Loucy (cell line): ENCODE results near the gene CHST9.

ENCODE experiments used
- H2AFZ ChIP-seq: fragments of 200-600 bp; sonication (generic); 2 replicates; pipeline ENCODE4 v1.6.0; 2016; ENCODE audit warnings: antibody characterized with exemption, mild to moderate bottlenecking, low read length, moderate library complexity
- H3F3A ChIP-seq: fragments of 200-600 bp; 2 replicates; pipeline ENCODE4 v1.6.0; 2016; ENCODE audit warnings: antibody characterized with exemption, low read depth, mild to moderate bottlenecking
- H3K27me3 ChIP-seq: fragments of 200-600 bp; sonication (generic); 2 replicates; pipeline ENCODE4 v1.6.1; 2014; ENCODE audit warnings: low read length, mild to moderate bottlenecking; ENCODE audit not compliant: insufficient read depth, poor library complexity, severe bottlenecking
- H3K36me3 ChIP-seq: fragments of 200-600 bp; sonication (generic); 2 replicates; pipeline ENCODE4 v1.6.1; 2016; ENCODE audit warnings: low read length; ENCODE audit not compliant: insufficient read depth
- H3K4me1 ChIP-seq: fragments of 200-600 bp; sonication (generic); 2 replicates; pipeline ENCODE4 v1.5.1; 2014; ENCODE audit warnings: low read length, mild to moderate bottlenecking; ENCODE audit not compliant: insufficient read depth, poor library complexity, severe bottlenecking
- H3K4me2 ChIP-seq: fragments of 200-600 bp; sonication (generic); 2 replicates; pipeline ENCODE4 v1.6.0; 2014; ENCODE audit warnings: antibody characterized with exemption, low read length, low read depth, mild to moderate bottlenecking; ENCODE audit not compliant: poor library complexity, severe bottlenecking
- H3K4me3 ChIP-seq: fragments of 200-600 bp; sonication (generic); 2 replicates; pipeline ENCODE4 v1.5.1; 2014; ENCODE audit warnings: low read length, mild to moderate bottlenecking, mixed read lengths; ENCODE audit not compliant: poor library complexity, severe bottlenecking
- H3K79me2 ChIP-seq: fragments of 200-600 bp; sonication (generic); 2 replicates; pipeline ENCODE4 v1.6.1; 2014; ENCODE audit warnings: low read length; ENCODE audit not compliant: insufficient read depth
- H3K9ac ChIP-seq: fragments of 200-600 bp; sonication (generic); 2 replicates; pipeline ENCODE4 v1.6.0; 2014; ENCODE audit warnings: mild to moderate bottlenecking, low read depth, low read length, moderate library complexity; ENCODE audit not compliant: poor library complexity, severe bottlenecking
- H3K9me2 ChIP-seq: fragments of 200-600 bp; sonication (generic); replicated peaks from 2 replicates; pipeline ENCODE4 v1.6.1; 2016; ENCODE audit warnings: low read depth, low read length, mixed read lengths
- H3K9me3 ChIP-seq: fragments of 200-600 bp; sonication (generic); 2 replicates; pipeline ENCODE4 v1.6.1; 2014; ENCODE audit warnings: mild to moderate bottlenecking, antibody characterized with exemption, low read length, low read depth; ENCODE audit not compliant: insufficient read depth
- H4K20me1 ChIP-seq: fragments of 200-600 bp; sonication (generic); 2 replicates; pipeline ENCODE4 v1.6.0; 2014; ENCODE audit warnings: antibody characterized with exemption, low read length, mild to moderate bottlenecking; ENCODE audit not compliant: insufficient read depth, poor library complexity, severe bottlenecking
- EZH2phosphoT487 ChIP-seq: fragments of 200-600 bp; IDR thresholded peaks from 2 replicates; pipeline ENCODE4 v1.6.1; 2018; ENCODE audit warnings: antibody characterized with exemption, mild to moderate bottlenecking, moderate library complexity, borderline replicate concordance
- TF ChIP-seq, protein P1 (sequence below): fragments of 200-600 bp; sonication (generic); conservative IDR thresholded peaks from 2 replicates; pipeline ENCODE4 v1.5.1; 2014; ENCODE audit warnings: mild to moderate bottlenecking, antibody characterized with exemption, low read length

The CHST9 gene

DNA sequence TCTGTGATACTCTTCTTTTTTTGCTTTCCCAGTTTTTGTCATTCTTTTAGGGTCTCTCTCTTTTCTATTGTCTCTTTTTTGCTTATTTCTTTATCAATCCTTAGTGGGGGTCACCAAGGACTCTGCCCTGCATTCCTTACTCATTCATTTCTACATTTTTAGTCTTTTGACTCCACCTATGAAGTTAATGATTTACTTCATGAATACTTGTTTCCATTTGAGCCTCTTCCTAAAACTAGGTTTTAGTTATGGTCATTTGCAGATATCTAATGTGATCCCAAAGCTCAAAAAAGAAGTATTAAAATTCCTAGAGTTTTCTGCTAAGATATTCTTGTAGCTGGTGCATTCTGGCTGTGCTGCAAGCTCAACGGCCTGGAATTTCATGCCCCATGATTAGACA is 170.3 kb downstream of the CHST9 start:
- H3K4me2 ChIP-seq: no peak overlapping the region

DNA sequence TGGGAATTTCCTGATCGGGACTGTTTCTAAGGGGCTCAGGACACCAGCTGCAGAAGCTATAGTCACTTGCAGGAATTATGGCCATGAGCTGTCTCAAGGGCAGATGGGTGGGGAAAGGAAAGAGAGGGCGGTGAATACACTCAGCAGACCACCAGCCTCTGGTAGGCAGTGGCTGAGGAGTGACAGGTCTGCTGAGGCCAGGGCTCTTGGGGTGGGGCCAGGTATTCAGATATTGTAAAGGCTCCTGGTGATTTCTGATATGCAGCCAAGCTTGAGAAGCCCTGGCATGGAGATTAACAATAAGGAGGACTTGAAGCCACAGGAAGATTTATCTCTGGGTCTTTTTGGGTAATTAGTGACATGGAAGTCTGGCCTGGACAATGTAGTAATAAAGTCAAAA is 174.3 kb downstream of the CHST9 start:
- Histone ChIP-seq H3K4me2 (no peak overlapping the region), H3K4me3 (no peak overlapping the region), H3K27me3 (no peaks in the 10 kb centered on the region), H3K9me3 (no peaks in the 10 kb centered on the region), H3K79me2 (no peaks in the 10 kb centered on the region), H3K9ac (no peak overlapping the region), H4K20me1 (no peaks in the 10 kb centered on the region), H3K36me3 (no peaks in the 10 kb centered on the region), H3K4me1 (no peaks in the 10 kb centered on the region), H2AFZ (no peak overlapping the region), H3F3A (no peaks in the 10 kb centered on the region), H3K9me2 (no peaks in the 10 kb centered on the region)
- TF ChIP-seq EZH2phosphoT487: no peak
- TF ChIP-seq, protein P1, sequence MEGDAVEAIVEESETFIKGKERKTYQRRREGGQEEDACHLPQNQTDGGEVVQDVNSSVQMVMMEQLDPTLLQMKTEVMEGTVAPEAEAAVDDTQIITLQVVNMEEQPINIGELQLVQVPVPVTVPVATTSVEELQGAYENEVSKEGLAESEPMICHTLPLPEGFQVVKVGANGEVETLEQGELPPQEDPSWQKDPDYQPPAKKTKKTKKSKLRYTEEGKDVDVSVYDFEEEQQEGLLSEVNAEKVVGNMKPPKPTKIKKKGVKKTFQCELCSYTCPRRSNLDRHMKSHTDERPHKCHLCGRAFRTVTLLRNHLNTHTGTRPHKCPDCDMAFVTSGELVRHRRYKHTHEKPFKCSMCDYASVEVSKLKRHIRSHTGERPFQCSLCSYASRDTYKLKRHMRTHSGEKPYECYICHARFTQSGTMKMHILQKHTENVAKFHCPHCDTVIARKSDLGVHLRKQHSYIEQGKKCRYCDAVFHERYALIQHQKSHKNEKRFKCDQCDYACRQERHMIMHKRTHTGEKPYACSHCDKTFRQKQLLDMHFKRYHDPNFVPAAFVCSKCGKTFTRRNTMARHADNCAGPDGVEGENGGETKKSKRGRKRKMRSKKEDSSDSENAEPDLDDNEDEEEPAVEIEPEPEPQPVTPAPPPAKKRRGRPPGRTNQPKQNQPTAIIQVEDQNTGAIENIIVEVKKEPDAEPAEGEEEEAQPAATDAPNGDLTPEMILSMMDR: no peak

More for the DNA sequence above, 170.3 kb downstream of the CHST9 start:
- Histone ChIP-seq H3K4me3 (no peak overlapping the region), H3F3A (no peaks in the 10 kb centered on the region), H3K9ac (no peak overlapping the region), H4K20me1 (no peaks in the 10 kb centered on the region), H3K9me3 (no peaks in the 10 kb centered on the region), H3K9me2 (no peaks in the 10 kb centered on the region), H3K36me3 (no peaks in the 10 kb centered on the region), H3K79me2 (no peaks in the 10 kb centered on the region), H3K4me1 (no peaks in the 10 kb centered on the region), H3K27me3 (no peaks in the 10 kb centered on the region), H2AFZ (no peak overlapping the region)
- TF ChIP-seq, protein P1: no peak
- no peak for TF ChIP-seq EZH2phosphoT487

DNA sequence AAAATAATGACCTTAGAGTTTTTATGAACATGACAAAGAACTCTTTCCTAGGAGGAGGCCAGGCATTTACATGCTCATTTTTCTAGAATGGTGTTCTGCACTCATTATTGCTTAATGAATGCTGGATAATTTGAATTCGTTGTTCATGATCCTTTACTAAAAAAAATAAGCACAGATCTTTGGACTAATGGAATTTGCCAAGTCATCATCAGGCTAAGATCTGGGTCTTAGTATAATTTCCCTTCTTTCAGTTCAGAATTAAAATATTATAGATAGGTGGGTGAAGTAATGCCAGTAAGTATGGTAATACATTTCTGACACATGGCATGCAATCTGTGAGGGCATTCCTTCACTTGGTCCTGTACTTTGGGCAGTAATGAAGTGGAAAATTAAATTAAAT is 175.8 kb downstream of the CHST9 start:
- Histone ChIP-seq H4K20me1 (no peaks in the 10 kb centered on the region), H3K9ac (no peak overlapping the region), H3K9me3 (no peaks in the 10 kb centered on the region), H3K4me1 (no peaks in the 10 kb centered on the region), H3K36me3 (no peaks in the 10 kb centered on the region), H3K9me2 (no peaks in the 10 kb centered on the region), H3K4me3 (no peak overlapping the region), H3K27me3 (no peaks in the 10 kb centered on the region), H3K79me2 (no peaks in the 10 kb centered on the region), H3K4me2 (no peak overlapping the region), H3F3A (no peaks in the 10 kb centered on the region), H2AFZ (no peak overlapping the region)
- no peak for TF ChIP-seq EZH2phosphoT487
- TF ChIP-seq, protein P1: no peak
